ENCODE data around the gene YTHDC2. TPM values are rescaled to one million over a fixed set of nuclear protein-coding genes. Genes with fewer than 3 reads are reported as not detected.
A peak's percentile ranks its signal among the peaks of the same experiment; 100 is the strongest.

Gene YTHDC2
- total RNA-seq, 2 experiments from 2014 or later, result 40.3 to 60.1 TPM

DNA sequence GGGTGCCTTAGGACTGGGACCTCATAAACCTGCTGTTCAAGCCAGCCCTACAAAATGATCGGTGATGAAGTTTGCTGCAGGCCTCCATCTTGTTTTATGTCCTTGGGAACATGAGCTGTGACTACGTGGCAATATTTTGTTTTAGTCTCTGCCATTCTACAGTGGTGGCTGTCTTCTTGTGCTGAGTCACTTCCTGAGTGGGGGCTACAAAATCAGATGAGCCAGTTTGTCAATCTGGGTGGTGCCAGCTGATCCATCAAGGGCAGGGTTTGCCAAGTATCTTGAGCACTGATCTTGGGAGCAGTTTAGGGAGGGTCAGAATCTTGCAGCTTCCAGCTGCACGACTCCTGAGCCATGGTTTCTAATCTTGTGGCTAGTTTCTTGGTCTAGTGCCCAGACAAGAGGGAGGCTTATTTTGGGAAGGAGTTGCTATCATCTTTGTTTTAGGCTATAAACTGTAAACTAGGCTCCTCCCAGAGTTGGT lies 94.7 kb downstream of the YTHDC2 start:
- no peak for TF ChIP-seq EZH2phosphoT487 (IDR thresholded peaks at IDR 0.05; ENCODE audit: borderline replicate concordance, low read depth, low read length)
- TF ChIP-seq CTCF (conservative IDR thresholded peaks at IDR 0.05; ENCODE audit: low read length), result no peak
- Histone ChIP-seq H2AFZ (ENCODE audit: low read length) (0 out of 2 replicates have a peak overlapping the region, but pooled peaks have one; percentile 16), H3K9me2 (ENCODE audit: insufficient read depth, low read length) (no peaks in the 10 kb centered on the region), H4K20me1 (ENCODE audit: insufficient read depth, low read length) (no peaks in the 10 kb centered on the region), H3K4me3 (ENCODE audit: low read depth, low read length, poor library complexity, severe bottlenecking) (no peak overlapping the region), H3K79me2 (ENCODE audit: insufficient read depth, low read depth, low read length) (no peaks in the 10 kb centered on the region), H3K27ac (ENCODE audit: low read depth, low read length, poor library complexity, severe bottlenecking) (no peak overlapping the region), H3K4me1 (ENCODE audit: insufficient read depth, low read length, poor library complexity, severe bottlenecking) (no peaks in the 10 kb centered on the region), H3K4me2 (ENCODE audit: low read length) (no peak overlapping the region), H3K9me3 (ENCODE audit: low read length) (no peaks in the 10 kb centered on the region), H3K36me3 (ENCODE audit: insufficient read depth, low read length) (no peaks in the 10 kb centered on the region)
- DNase-seq (ENCODE audit: low spot score), result no peak
- POLR2A ChIA-PET, result interaction anchor here (0.7 kb wide), 2 partner anchors 328 to 929 kb away, joined by 3 to 6 read pairs; no protein-coding TSS in a partner anchor
- CTCF ChIA-PET (ENCODE audit: unreplicated experiment), result no interaction called here
- intact Hi-C loops (cut with micrococcal nuclease; ENCODE audit: unreplicated experiment), result loop anchor here (10.0 kb wide), 1 partner anchor 1053 kb away; no protein-coding TSS in a partner anchor
- no TSS peak for BruUV-seq (replicated peaks)

DNA sequence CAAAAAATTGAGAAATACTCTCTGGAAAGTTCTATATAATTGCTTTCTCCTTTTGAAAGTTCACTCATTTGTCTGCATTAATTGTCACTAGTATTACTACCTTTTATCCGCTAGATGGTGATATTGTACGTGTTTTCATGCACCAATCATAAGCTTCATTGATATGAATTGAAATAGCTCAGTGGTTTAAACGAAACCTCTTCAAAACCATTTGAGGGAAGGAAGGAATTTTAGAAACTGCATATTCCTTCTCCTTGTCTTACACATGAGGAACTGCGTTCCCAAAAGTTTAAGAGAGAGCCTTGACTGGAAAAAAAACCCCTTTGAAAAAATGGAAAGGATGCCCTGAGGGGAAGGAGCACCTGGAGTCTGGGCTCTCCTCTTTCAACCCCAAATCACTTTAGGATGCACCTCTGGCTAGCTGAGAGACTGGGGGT lies 98.6 kb downstream of the YTHDC2 start:
- CTCF ChIA-PET (ENCODE audit: unreplicated experiment), result interaction anchor here (0.6 to 1.0 kb wide), 7 partner anchors 17 to 70 kb away, joined by 3 to 4 read pairs (median 3); no protein-coding TSS in a partner anchor
- Histone ChIP-seq H4K20me1 (ENCODE audit: insufficient read depth, low read length) (no peaks in the 10 kb centered on the region), H3K4me3 (ENCODE audit: low read depth, low read length, poor library complexity, severe bottlenecking) (no peak overlapping the region), H3K36me3 (ENCODE audit: insufficient read depth, low read length) (no peaks in the 10 kb centered on the region), H3K79me2 (ENCODE audit: insufficient read depth, low read depth, low read length) (no peaks in the 10 kb centered on the region), H2AFZ (ENCODE audit: low read length) (no peak overlapping the region), H3K4me2 (ENCODE audit: low read length) (no peak overlapping the region), H3K4me1 (ENCODE audit: insufficient read depth, low read length, poor library complexity, severe bottlenecking) (no peaks in the 10 kb centered on the region), H3K9me2 (ENCODE audit: insufficient read depth, low read length) (no peaks in the 10 kb centered on the region), H3K27ac (ENCODE audit: low read depth, low read length, poor library complexity, severe bottlenecking) (no peak overlapping the region), H3K9me3 (ENCODE audit: low read length) (no peaks in the 10 kb centered on the region)
- no peak for TF ChIP-seq EZH2phosphoT487 (IDR thresholded peaks at IDR 0.05; ENCODE audit: borderline replicate concordance, low read depth, low read length)
- peak; percentile 89 for TF ChIP-seq CTCF (conservative IDR thresholded peaks at IDR 0.05; ENCODE audit: low read length)
- POLR2A ChIA-PET, result interaction anchor here (0.6 to 1.4 kb wide), 5 partner anchors 10 to 97 kb away, joined by 3 to 5 read pairs (median 3); no protein-coding TSS in a partner anchor
- DNase-seq (ENCODE audit: low spot score), result peak; percentile 54
- BruUV-seq (replicated peaks), result no TSS peak
- intact Hi-C loops (cut with micrococcal nuclease; ENCODE audit: unreplicated experiment), result loop anchor here (2.0 kb wide), 2 partner anchors 53 to 839 kb away; no protein-coding TSS in a partner anchor

- ChIA-PET CTCF (ENCODE audit: unreplicated experiment) (no interaction called here), POLR2A (no interaction called here)
- intact Hi-C loops (cut with micrococcal nuclease; ENCODE audit: unreplicated experiment), result no loop called here
- no peak for DNase-seq (ENCODE audit: low spot score)
- Histone ChIP-seq H3K4me1 (ENCODE audit: insufficient read depth, low read length, poor library complexity, severe bottlenecking) (no peaks in the 10 kb centered on the region), H3K9me3 (ENCODE audit: low read length) (no peaks in the 10 kb centered on the region), H3K79me2 (ENCODE audit: insufficient read depth, low read depth, low read length) (no peaks in the 10 kb centered on the region), H2AFZ (ENCODE audit: low read length) (no peak overlapping the region), H4K20me1 (ENCODE audit: insufficient read depth, low read length) (no peaks in the 10 kb centered on the region), H3K4me3 (ENCODE audit: low read depth, low read length, poor library complexity, severe bottlenecking) (no peak overlapping the region), H3K4me2 (ENCODE audit: low read length) (no peak overlapping the region), H3K9me2 (ENCODE audit: insufficient read depth, low read length) (no peaks in the 10 kb centered on the region), H3K27ac (ENCODE audit: low read depth, low read length, poor library complexity, severe bottlenecking) (no peak overlapping the region), H3K36me3 (ENCODE audit: insufficient read depth, low read length) (no peaks in the 10 kb centered on the region)
- BruUV-seq (replicated peaks), result no TSS peak
- TF ChIP-seq CTCF (conservative IDR thresholded peaks at IDR 0.05; ENCODE audit: low read length), result no peak
Observed at GRCh38 chr5:113614191-113614590, 100.7 kb downstream of the YTHDC2 start.
